Subcutaneous abdominal adipose tissue (tissue), 5 donors: ENCODE results near the gene DYNLRB2.

ENCODE experiments used
- H3K27ac ChIP-seq: one replicate; pipeline ENCODE4 v1.7.0; 2013; ENCODE audit warnings: low read depth, mild to moderate bottlenecking, inconsistent platforms, low read length, moderate library complexity
- H3K27me3 ChIP-seq, 5 donors: one replicate each; pipeline ENCODE4 v1.7.0; 2013; ENCODE audit warnings: low read length in 5 of 5, inconsistent platforms in 1 of 5; ENCODE audit not compliant: control insufficient read depth in 5 of 5, insufficient read depth in 4 of 5
- H3K36me3 ChIP-seq, 5 donors: one replicate each; pipeline ENCODE4 v1.7.0; 2013; ENCODE audit warnings: low read length in 5 of 5; ENCODE audit not compliant: control insufficient read depth in 5 of 5, insufficient read depth in 5 of 5
- H3K4me1 ChIP-seq, 5 donors: one replicate each; pipeline ENCODE4 v1.7.0; 2013; ENCODE audit warnings: low read length in 5 of 5, mild to moderate bottlenecking in 3 of 5, moderate library complexity in 1 of 5; ENCODE audit not compliant: control insufficient read depth in 5 of 5, insufficient read depth in 5 of 5
- H3K4me3 ChIP-seq, 5 donors: one replicate each; pipeline ENCODE4 v1.7.0; 2013; ENCODE audit warnings: low read length in 5 of 5, low read depth in 1 of 5
- H3K9ac ChIP-seq, 5 donors: one replicate each; pipeline ENCODE4 v1.7.0; 2013; ENCODE audit warnings: low read length in 5 of 5, mild to moderate bottlenecking in 4 of 5, moderate library complexity in 3 of 5
- H3K9me3 ChIP-seq, 5 donors: one replicate each; pipeline ENCODE4 v1.7.0; 2013; ENCODE audit warnings: low read length in 5 of 5; ENCODE audit not compliant: control insufficient read depth in 5 of 5
- donor health status: healthy.
- donor health status: healthy.
- donor health status: healthy.
- donor health status: healthy.
- donor health status: healthy.

Gene DYNLRB2

GRCh38 chr16:80587071-80587470 lies 46.3 kb downstream of the DYNLRB2 start:
- no peak overlapping the region for H3K27ac ChIP-seq
- no peaks in the 10 kb centered on the region for H3K27me3 ChIP-seq
- no peak overlapping the region for H3K9ac ChIP-seq
- H3K9me3 ChIP-seq: no peaks in the 10 kb centered on the region
- H3K4me1 ChIP-seq: no peaks in the 10 kb centered on the region
- no peaks in the 10 kb centered on the region for H3K36me3 ChIP-seq
- no peak overlapping the region for H3K4me3 ChIP-seq

GRCh38 chr16:80591071-80591915 lies 50.5 kb downstream of the DYNLRB2 start:
- H3K36me3 ChIP-seq: no peaks in the 10 kb centered on the region
- H3K27ac ChIP-seq: no peak overlapping the region
- no peaks in the 10 kb centered on the region for H3K4me1 ChIP-seq
- H3K27me3 ChIP-seq: no peaks in the 10 kb centered on the region
- H3K9me3 ChIP-seq: no peaks in the 10 kb centered on the region
- no peak overlapping the region for H3K9ac ChIP-seq
- no peak overlapping the region for H3K4me3 ChIP-seq

GRCh38 chr16:80592273-80592672 lies 51.5 kb downstream of the DYNLRB2 start:
- no peaks in the 10 kb centered on the region for H3K27me3 ChIP-seq
- H3K36me3 ChIP-seq: no peaks in the 10 kb centered on the region

GRCh38 chr16:80594756-80595155 lies 54.0 kb downstream of the DYNLRB2 start:
- H3K27me3 ChIP-seq: no peaks in the 10 kb centered on the region

More at GRCh38 chr16:80592273-80592672, 51.5 kb downstream of the DYNLRB2 start:
- peaks cover 0 to 3% (median 0%) of the 10 kb centered on the region in 5 donors for H3K9me3 ChIP-seq
- H3K4me1 ChIP-seq: no peaks in the 10 kb centered on the region
- no peak overlapping the region for H3K27ac ChIP-seq
- no peak overlapping the region for H3K9ac ChIP-seq
- H3K4me3 ChIP-seq: no peak overlapping the region

DNA sequence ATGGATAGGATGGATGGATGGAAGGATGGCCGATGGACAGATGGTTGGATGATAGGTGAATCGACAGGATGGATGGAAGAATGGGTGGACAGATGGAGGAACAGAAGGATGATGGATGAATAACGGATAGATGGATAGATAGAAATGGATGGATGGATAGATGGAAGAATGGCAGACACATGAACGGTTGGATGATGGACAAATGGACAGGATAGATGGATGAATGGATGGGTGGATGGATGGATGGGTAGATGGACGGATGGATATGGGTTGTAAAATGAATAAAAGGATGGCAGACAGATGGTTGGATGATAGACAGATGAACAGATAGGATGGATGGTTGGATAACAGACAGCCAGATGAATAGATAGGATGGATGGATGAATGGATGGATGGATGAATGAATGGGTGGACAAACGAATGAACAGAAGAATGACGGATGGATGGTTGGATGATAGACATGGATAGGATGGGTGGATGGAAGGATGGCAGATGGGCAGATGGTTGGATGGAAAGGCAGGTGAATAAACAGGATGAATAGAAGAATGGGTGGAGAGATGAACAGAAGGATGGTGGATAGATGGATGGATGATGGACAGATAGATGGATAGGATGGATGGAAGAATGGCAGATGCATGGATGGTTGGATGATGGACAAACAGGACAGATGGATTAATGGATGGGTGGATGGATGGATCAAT lies 55.9 kb downstream of the DYNLRB2 start:
- peaks cover 0 to 3% (median 0%) of the 10 kb centered on the region in 5 donors for H3K9me3 ChIP-seq

More at GRCh38 chr16:80594756-80595155, 54.0 kb downstream of the DYNLRB2 start:
- H3K9me3 ChIP-seq: peaks cover 0 to 3% (median 0%) of the 10 kb centered on the region in 5 donors
- no peak overlapping the region for H3K9ac ChIP-seq
- no peak overlapping the region for H3K27ac ChIP-seq
- H3K4me1 ChIP-seq: no peaks in the 10 kb centered on the region
- no peak overlapping the region for H3K4me3 ChIP-seq
- H3K36me3 ChIP-seq: peaks cover 0 to 2% (median 0%) of the 10 kb centered on the region in 5 donors

DNA sequence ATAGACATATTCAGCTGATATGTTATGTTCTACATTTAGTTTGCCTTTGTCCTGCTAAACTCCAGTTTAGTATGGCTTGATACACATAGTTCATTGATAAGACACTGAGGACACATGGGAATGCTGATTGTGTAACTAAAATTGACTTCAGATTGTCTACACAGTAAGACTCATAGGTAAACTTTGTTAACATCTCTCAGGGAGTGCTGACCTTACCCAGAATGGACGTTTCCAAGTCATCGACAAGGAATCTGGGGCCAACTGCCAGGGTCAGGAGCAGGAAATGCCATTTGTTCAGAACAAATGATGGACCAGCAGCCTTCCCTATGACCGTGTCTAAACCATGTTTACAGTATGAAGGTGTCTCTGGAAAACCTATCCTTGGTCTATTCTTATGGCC lies 58.7 kb downstream of the DYNLRB2 start:
- H3K4me1 ChIP-seq: no peaks in the 10 kb centered on the region
- peaks cover 0 to 18% (median 4%) of the 10 kb centered on the region in 5 donors for H3K36me3 ChIP-seq
- H3K4me3 ChIP-seq: no peak overlapping the region
- no peak overlapping the region for H3K9ac ChIP-seq
- H3K9me3 ChIP-seq: peaks cover 0 to 3% (median 0%) of the 10 kb centered on the region in 5 donors
- no peak overlapping the region for H3K27ac ChIP-seq
- H3K27me3 ChIP-seq: no peaks in the 10 kb centered on the region

More for the DNA sequence above, 55.9 kb downstream of the DYNLRB2 start:
- Histone ChIP-seq H3K36me3 (peaks cover 0 to 2% (median 0%) of the 10 kb centered on the region in 5 donors), H3K27me3 (no peaks in the 10 kb centered on the region), H3K4me1 (no peaks in the 10 kb centered on the region), H3K4me3 (no peak overlapping the region), H3K9ac (no peak overlapping the region), H3K27ac (no peak overlapping the region)
